Measurements from ENCODE around the gene DNPH1. TPM values are rescaled to one million over a fixed set of nuclear protein-coding genes. Genes with fewer than 3 reads are reported as not detected.

Gene DNPH1
- total and polyA plus RNA-seq, 9 of the 15 experiments (the other 6 are each of a cell fraction or from before 2014, with no cell fraction given): 7.3 to 300 (median 68.7) TPM

DNA sequence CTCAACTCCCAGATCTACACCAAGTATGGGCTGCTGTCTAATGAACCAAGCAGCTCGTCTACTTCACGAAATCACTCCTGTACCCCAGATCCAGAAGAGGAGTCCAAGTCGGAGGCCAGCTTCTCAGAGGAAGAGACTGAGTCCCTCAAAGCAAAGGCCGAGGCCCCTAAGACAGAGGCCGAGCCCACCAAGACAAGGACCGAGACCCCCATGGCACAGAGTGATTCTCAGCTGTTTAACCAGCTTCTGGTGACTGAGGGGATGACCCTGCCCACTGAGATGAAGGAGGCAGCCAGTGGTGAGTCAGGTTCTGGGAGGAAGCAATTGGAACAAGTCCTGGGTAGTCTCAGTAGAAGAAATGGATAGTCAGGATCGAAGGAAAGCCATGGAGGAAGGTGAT lies 41.5 kb downstream of the DNPH1 start (continued):
- TF ChIP-seq REST (IDR thresholded peaks at IDR 0.05; ENCODE audit: borderline replicate concordance) (no peak), REST (CRISPR knock-in tag; IDR thresholded peaks at IDR 0.05; ENCODE audit: low read depth) (no peak), TAF1 (IDR thresholded peaks at IDR 0.05; ENCODE audit: control insufficient read depth, extremely low read depth, insufficient read depth, low read length, severe bottlenecking) (no peak), DMBX1 (CRISPR knock-in tag; IDR thresholded peaks at IDR 0.05; ENCODE audit: borderline replicate concordance) (no peak)
